Smooth muscle cell (in vitro differentiated cells): ENCODE measurements around the gene CCDC3. TPM values are rescaled to one million over a fixed set of nuclear protein-coding genes. Genes with fewer than 3 reads are reported as not detected.

Experiments
- DNase-seq: peaks from one replicate; lab custom pipeline; 2025; ENCODE audit not compliant: unreplicated experiment; lab: John Stamatoyannopoulos, UW
- H2AFZ ChIP-seq: fragments of 200-600 bp; sonication (generic); 2 replicates; pipeline ENCODE4 v1.6.0; 2016; ENCODE audit warnings: antibody characterized with exemption, low read depth, mild to moderate bottlenecking
- H3F3A ChIP-seq: fragments of 200-600 bp; sonication (generic); 2 replicates; pipeline ENCODE4 v1.6.0; 2017; ENCODE audit warnings: antibody characterized with exemption, low read depth
- H3K27ac ChIP-seq: fragments of 200-600 bp; sonication (generic); 2 replicates; pipeline ENCODE4 v1.5.1; 2016; ENCODE audit warnings: low read depth, mild to moderate bottlenecking
- H3K27me3 ChIP-seq: fragments of 200-600 bp; sonication (generic); 2 replicates; pipeline ENCODE4 v1.6.1; 2016; ENCODE audit warnings: low read depth, mild to moderate bottlenecking
- H3K36me3 ChIP-seq: fragments of 200-600 bp; sonication (generic); 2 replicates; pipeline ENCODE4 v1.5.1; 2016; ENCODE audit warnings: low read depth
- H3K4me1 ChIP-seq: fragments of 200-600 bp; sonication (generic); 2 replicates; pipeline ENCODE4 v1.5.1; 2016; ENCODE audit warnings: low read depth
- H3K4me2 ChIP-seq: fragments of 200-600 bp; sonication (generic); 2 replicates; pipeline ENCODE4 v1.6.0; 2016; ENCODE audit warnings: mild to moderate bottlenecking
- H3K4me3 ChIP-seq: fragments of 200-600 bp; sonication (generic); 2 replicates; pipeline ENCODE4 v1.5.1; 2016; ENCODE audit warnings: mild to moderate bottlenecking
- H3K79me2 ChIP-seq: fragments of 200-600 bp; sonication (generic); 2 replicates; pipeline ENCODE4 v1.6.0; 2016; ENCODE audit warnings: low read depth, mild to moderate bottlenecking
- H3K9ac ChIP-seq: fragments of 200-600 bp; sonication (generic); 2 replicates; pipeline ENCODE4 v1.6.0; 2016; ENCODE audit warnings: low read depth
- H3K9me3 ChIP-seq: fragments of 200-600 bp; sonication (generic); replicated peaks from 2 replicates; pipeline ENCODE4 v1.5.1; 2016; ENCODE audit warnings: low read depth
- H4K20me1 ChIP-seq: fragments of 200-600 bp; sonication (generic); 2 replicates; pipeline ENCODE4 v1.6.0; 2016; ENCODE audit warnings: low read depth
- CTCF ChIP-seq: fragments of 200-600 bp; sonication (generic); IDR thresholded peaks from 2 replicates; pipeline ENCODE4 v1.5.1; 2017; ENCODE audit warnings: borderline replicate concordance, mild to moderate bottlenecking, antibody characterized with exemption; ENCODE audit not compliant: insufficient read depth, poor library complexity, severe bottlenecking
- WGBS: methylation state at CpG from one replicate; pipeline ENCODE4 v1.1.7; 2016; ENCODE audit warnings: low lambda C conversion rate; 5-methylcytosine and 5-hydroxymethylcytosine counted together
- polyA plus RNA-seq: library from polyadenylated mRNA; unstranded; fragments of >200 nt; fragmentation: Nextera tagmentation; extraction: Ambion mirVana; gene quantifications from 2 replicates; pipeline ENCODE4 v1.2.1, GENCODE V29; 2016
- total RNA-seq: library from RNA; depleted of rRNA; stranded (reverse); fragments of >200 nt; gene quantifications from 2 replicates; pipeline ENCODE4 v1.2.3, GENCODE V29; 2014

The CCDC3 gene
- total and polyA plus RNA-seq, 2 experiments from 2014 or later = 39.2 to 46.0 TPM

GRCh38 chr10:13048762-13049161, 47.2 kb upstream of the CCDC3 start:
- Histone ChIP-seq H3K4me3 (no peak overlapping the region), H3F3A (no peaks in the 10 kb centered on the region), H3K9me3 (no peaks in the 10 kb centered on the region), H3K36me3 (no peaks in the 10 kb centered on the region), H3K79me2 (no peaks in the 10 kb centered on the region), H3K27ac (no peak overlapping the region), H4K20me1 (no peaks in the 10 kb centered on the region), H3K4me1 (peaks cover 8% of the 10 kb centered on the region), H3K9ac (no peak overlapping the region), H3K27me3 (no peaks in the 10 kb centered on the region), H3K4me2 (no peak overlapping the region), H2AFZ (no peak overlapping the region)
- 67% methylated on average over 3 of the region's 3 CpGs for WGBS
- TF ChIP-seq CTCF = no peak
- DNase-seq = no peak

- Histone ChIP-seq H2AFZ (no peak overlapping the region), H3K9me3 (no peaks in the 10 kb centered on the region), H3K9ac (no peak overlapping the region), H4K20me1 (no peaks in the 10 kb centered on the region), H3K79me2 (no peaks in the 10 kb centered on the region), H3K36me3 (no peaks in the 10 kb centered on the region), H3K4me1 (peaks cover 8% of the 10 kb centered on the region), H3K4me2 (no peak overlapping the region), H3K27ac (no peak overlapping the region), H3K4me3 (no peak overlapping the region), H3F3A (no peaks in the 10 kb centered on the region), H3K27me3 (no peaks in the 10 kb centered on the region)
- no peak for TF ChIP-seq CTCF
- no peak for DNase-seq
- WGBS = 75% methylated on average over 12 of the region's 12 CpGs
These were observed 46.2 kb upstream of the CCDC3 start for GRCh38 chr10:13047529-13048206.

GRCh38 chr10:13046851-13047528, 45.5 kb upstream of the CCDC3 start:
- 82% methylated on average over 6 of the region's 6 CpGs for WGBS
- Histone ChIP-seq H2AFZ (no peak overlapping the region), H3K4me2 (no peak overlapping the region), H3K4me3 (no peak overlapping the region), H3K4me1 (peaks cover 8% of the 10 kb centered on the region), H3K27ac (no peak overlapping the region), H4K20me1 (no peaks in the 10 kb centered on the region), H3F3A (no peaks in the 10 kb centered on the region), H3K9me3 (no peaks in the 10 kb centered on the region), H3K36me3 (no peaks in the 10 kb centered on the region), H3K9ac (no peak overlapping the region), H3K79me2 (no peaks in the 10 kb centered on the region), H3K27me3 (no peaks in the 10 kb centered on the region)
- DNase-seq = no peak
- TF ChIP-seq CTCF = no peak
